ENCODE results near the gene NPAS3. TPM values are rescaled to one million over a fixed set of nuclear protein-coding genes. Genes with fewer than 3 reads are reported as not detected.

Gene NPAS3
- total and polyA plus RNA-seq, 2 of the 8 experiments (the other 6 are each of a cell fraction or from before 2014, with no cell fraction given) = 0.11 to 0.60 TPM

GRCh38 chr14:33377596-33378390 is 439.1 kb downstream of the NPAS3 start:
- Histone ChIP-seq H3K14ac (ENCODE audit: insufficient read length) (no peak overlapping the region), H3K79me1 (ENCODE audit: low read depth, low read length) (no peaks in the 10 kb centered on the region), H2AK5ac (ENCODE audit: low read depth, low read length) (no peak overlapping the region), H3K4ac (replicated peaks; ENCODE audit: insufficient read length, low read depth, low read length) (no peak overlapping the region), H3K4me3 (ENCODE audit: extremely low read depth in 1 of 4, insufficient read depth in 2 of 4, low read depth in 3 of 4, low read length in 4 of 4) (no peak overlapping the region), H3K9ac (replicated peaks in 1 of 4; ENCODE audit: extremely low read depth in 1 of 4, low read depth in 3 of 4, low read length in 3 of 4) (no peak overlapping the region), H3K79me2 (ENCODE audit: control insufficient read depth in 1 of 2, insufficient read depth in 2 of 2, low read length in 2 of 2) (no peaks in the 10 kb centered on the region), H3K4me1 (replicated peaks in 1 of 4; ENCODE audit: control insufficient read depth in 3 of 4, insufficient read depth in 4 of 4, low read length in 3 of 4) (no peaks in the 10 kb centered on the region), H3K18ac (ENCODE audit: extremely low read depth, low read length) (no peak overlapping the region), H4K5ac (ENCODE audit: insufficient read length, low read depth, low read length) (no peak overlapping the region), H2AFZ (ENCODE audit: low read length) (no peak overlapping the region), H2BK15ac (ENCODE audit: low read length) (no peak overlapping the region), H4K91ac (replicated peaks; ENCODE audit: insufficient read length, low read length) (no peak overlapping the region), H4K8ac (ENCODE audit: extremely low read depth, insufficient read depth, low read length) (no peak overlapping the region), H2BK20ac (ENCODE audit: low read length) (no peak overlapping the region), H3K23me2 (ENCODE audit: low read depth, low read length) (no peaks in the 10 kb centered on the region; the same call in 1 of the 2 replicates), H3K9me3 (ENCODE audit: insufficient read depth in 2 of 2, low read depth in 1 of 2, low read length in 1 of 2) (no peaks in the 10 kb centered on the region), H3K27ac (ENCODE audit: low read depth, low read length) (no peak overlapping the region), H3K27me3 (replicated peaks in 1 of 4; ENCODE audit: control insufficient read depth in 3 of 4, extremely low read depth in 1 of 4, insufficient read depth in 3 of 4, low read length in 3 of 4) (no peaks in the 10 kb centered on the region), H3K4me2 (ENCODE audit: insufficient read depth in 1 of 2, low read depth in 2 of 2, low read length in 2 of 2) (no peak overlapping the region), H3K56ac (replicated peaks; ENCODE audit: insufficient read length, low read depth, low read length) (no peak overlapping the region), H3K36me3 (ENCODE audit: control insufficient read depth in 2 of 4, insufficient read depth in 4 of 4, low read length in 3 of 4) (no peaks in the 10 kb centered on the region; a peak in 1 of 8 replicates), H3K23ac (ENCODE audit: insufficient read length) (no peak overlapping the region), H4K20me1 (replicated peaks in 1 of 2; ENCODE audit: control insufficient read depth in 1 of 2, insufficient read depth in 2 of 2, low read length in 2 of 2) (no peaks in the 10 kb centered on the region), H2BK5ac (ENCODE audit: low read depth, low read length) (no peak overlapping the region), H2BK12ac (ENCODE audit: low read depth, low read length) (no peak overlapping the region; the same call in 1 of the 2 replicates), H2BK120ac (replicated peaks; ENCODE audit: low read depth, low read length) (no peak overlapping the region)
- DNase-seq (ENCODE audit: low read depth in 1 of 2, low spot score in 2 of 2) (no peak), FAIRE-seq (no peak)
- ChIA-PET CTCF (ENCODE audit: partially characterized antibody) (no interaction called here), POLR2A (ENCODE audit: partially characterized antibody) (no interaction called here)
- 93% methylated on average over 2 of the region's 2 CpGs; no CpG with 5 or more reads in 1 of the 2 experiments for WGBS, 2 experiments (ENCODE audit: extremely low coverage in 1 of 2, insufficient coverage in 1 of 2, insufficient read length in 1 of 2, insufficient replicate concordance in 2 of 2, low coverage in 1 of 2, low lambda C conversion rate in 2 of 2, missing lambda C conversion rate in 1 of 2)
- TF ChIP-seq SP1 (IDR thresholded peaks at IDR 0.05; ENCODE audit: low read depth, low read length) (no peak), SAP30 (IDR thresholded peaks at IDR 0.05; ENCODE audit: insufficient read depth, insufficient replicate concordance, low read length) (no peak), TCF12 (IDR thresholded peaks at IDR 0.05; ENCODE audit: low read depth, low read length) (no peak), CTBP2 (IDR thresholded peaks at IDR 0.05; ENCODE audit: borderline replicate concordance, insufficient read depth, insufficient read length, low read length) (no peak)
- TF ChIP-seq, protein P1, sequence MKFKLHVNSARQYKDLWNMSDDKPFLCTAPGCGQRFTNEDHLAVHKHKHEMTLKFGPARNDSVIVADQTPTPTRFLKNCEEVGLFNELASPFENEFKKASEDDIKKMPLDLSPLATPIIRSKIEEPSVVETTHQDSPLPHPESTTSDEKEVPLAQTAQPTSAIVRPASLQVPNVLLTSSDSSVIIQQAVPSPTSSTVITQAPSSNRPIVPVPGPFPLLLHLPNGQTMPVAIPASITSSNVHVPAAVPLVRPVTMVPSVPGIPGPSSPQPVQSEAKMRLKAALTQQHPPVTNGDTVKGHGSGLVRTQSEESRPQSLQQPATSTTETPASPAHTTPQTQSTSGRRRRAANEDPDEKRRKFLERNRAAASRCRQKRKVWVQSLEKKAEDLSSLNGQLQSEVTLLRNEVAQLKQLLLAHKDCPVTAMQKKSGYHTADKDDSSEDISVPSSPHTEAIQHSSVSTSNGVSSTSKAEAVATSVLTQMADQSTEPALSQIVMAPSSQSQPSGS (IDR thresholded peaks at IDR 0.05; ENCODE audit: low read length) = no peak
- TF ChIP-seq, protein P2, sequence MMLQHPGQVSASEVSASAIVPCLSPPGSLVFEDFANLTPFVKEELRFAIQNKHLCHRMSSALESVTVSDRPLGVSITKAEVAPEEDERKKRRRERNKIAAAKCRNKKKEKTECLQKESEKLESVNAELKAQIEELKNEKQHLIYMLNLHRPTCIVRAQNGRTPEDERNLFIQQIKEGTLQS (IDR thresholded peaks at IDR 0.05; ENCODE audit: insufficient read depth, low read depth, low read length) = no peak
- TF ChIP-seq, protein P3, sequence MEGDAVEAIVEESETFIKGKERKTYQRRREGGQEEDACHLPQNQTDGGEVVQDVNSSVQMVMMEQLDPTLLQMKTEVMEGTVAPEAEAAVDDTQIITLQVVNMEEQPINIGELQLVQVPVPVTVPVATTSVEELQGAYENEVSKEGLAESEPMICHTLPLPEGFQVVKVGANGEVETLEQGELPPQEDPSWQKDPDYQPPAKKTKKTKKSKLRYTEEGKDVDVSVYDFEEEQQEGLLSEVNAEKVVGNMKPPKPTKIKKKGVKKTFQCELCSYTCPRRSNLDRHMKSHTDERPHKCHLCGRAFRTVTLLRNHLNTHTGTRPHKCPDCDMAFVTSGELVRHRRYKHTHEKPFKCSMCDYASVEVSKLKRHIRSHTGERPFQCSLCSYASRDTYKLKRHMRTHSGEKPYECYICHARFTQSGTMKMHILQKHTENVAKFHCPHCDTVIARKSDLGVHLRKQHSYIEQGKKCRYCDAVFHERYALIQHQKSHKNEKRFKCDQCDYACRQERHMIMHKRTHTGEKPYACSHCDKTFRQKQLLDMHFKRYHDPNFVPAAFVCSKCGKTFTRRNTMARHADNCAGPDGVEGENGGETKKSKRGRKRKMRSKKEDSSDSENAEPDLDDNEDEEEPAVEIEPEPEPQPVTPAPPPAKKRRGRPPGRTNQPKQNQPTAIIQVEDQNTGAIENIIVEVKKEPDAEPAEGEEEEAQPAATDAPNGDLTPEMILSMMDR (IDR thresholded peaks at IDR 0.05; ENCODE audit: control extremely low read depth in 1 of 3, insufficient read depth in 1 of 3, low read depth in 1 of 3, low read length in 3 of 3) = no peak

Measured in H1 (cell line).